HEK293T (cell line): ENCODE measurements around the gene RNF144B.

ENCODE experiments used
- CTCF ChIA-PET: fragments of 350-600 bp; formaldehyde crosslinking; extraction: SDS; loops from one replicate; lab custom pipeline; 2021; ENCODE audit warnings: antibody characterized with exemption, inconsistent platforms; lab: Yijun Ruan, JAX
- POLR2A ChIA-PET: fragments of 350-600 bp; formaldehyde crosslinking; extraction: SDS; loops from one replicate; lab custom pipeline; 2020; ENCODE audit warnings: antibody characterized with exemption, inconsistent platforms; lab: Yijun Ruan, JAX
- DNase-seq: peaks from one replicate; pipeline ENCODE4 v3.0.0; 2012; ENCODE audit warnings: mixed read lengths; ENCODE audit errors: extremely low spot score
- ARNT ChIP-seq: fragments of 450-650 bp; IDR thresholded peaks from 2 replicates; pipeline ENCODE4 v1.6.1; 2017; ENCODE audit warnings: mild to moderate bottlenecking
- BHLHE40 ChIP-seq: fragments of 450-650 bp; IDR thresholded peaks from 2 replicates; pipeline ENCODE4 v1.6.1; 2016; ENCODE audit warnings: mild to moderate bottlenecking, moderate library complexity, borderline replicate concordance
- CTBP1 ChIP-seq: fragments of 450-650 bp; IDR thresholded peaks from 2 replicates; pipeline ENCODE4 v1.6.1; 2016; ENCODE audit warnings: borderline replicate concordance
- ELF4 ChIP-seq: fragments of 450-650 bp; IDR thresholded peaks from 2 replicates; pipeline ENCODE4 v1.6.1; 2017; ENCODE audit warnings: antibody characterized with exemption
- FOXM1 ChIP-seq: fragments of 450-650 bp; IDR thresholded peaks from 2 replicates; pipeline ENCODE4 v1.6.1; 2017; ENCODE audit warnings: mild to moderate bottlenecking, borderline replicate concordance
- HDGF ChIP-seq: fragments of 450-650 bp; IDR thresholded peaks from 2 replicates; pipeline ENCODE4 v1.6.1; 2017; ENCODE audit warnings: antibody characterized with exemption, borderline replicate concordance
- L3MBTL2 ChIP-seq: fragments of 450-650 bp; conservative IDR thresholded peaks from 2 replicates; pipeline ENCODE4 v1.6.1; 2016; ENCODE audit warnings: mild to moderate bottlenecking
- LEF1 ChIP-seq: fragments of 450-650 bp; IDR thresholded peaks from 2 replicates; pipeline ENCODE4 v1.6.1; 2017; ENCODE audit warnings: mild to moderate bottlenecking, borderline replicate concordance
- NFRKB ChIP-seq: fragments of 450-650 bp; IDR thresholded peaks from 2 replicates; pipeline ENCODE4 v1.6.1; 2016; ENCODE audit warnings: mild to moderate bottlenecking, moderate library complexity
- PKNOX1 ChIP-seq: fragments of 450-650 bp; IDR thresholded peaks from 2 replicates; pipeline ENCODE4 v1.6.1; 2016
- SP1 ChIP-seq: fragments of 450-650 bp; IDR thresholded peaks from 2 replicates; pipeline ENCODE4 v1.6.1; 2017
- SUZ12 ChIP-seq: fragments of 450-650 bp; IDR thresholded peaks from 2 replicates; pipeline ENCODE4 v1.6.1; 2016; ENCODE audit warnings: mild to moderate bottlenecking
- ZNF384 ChIP-seq: fragments of 450-650 bp; IDR thresholded peaks from 2 replicates; pipeline ENCODE4 v1.6.1; 2016

RNF144B gene

GRCh38 chr6:18514180-18514579, 127.0 kb downstream of the RNF144B start:
- DNase-seq, result no peak
- CTCF ChIA-PET, result interaction anchor here (1.8 kb wide), 1 partner anchor 14 kb away, joined by 7 read pairs; no protein-coding TSS in a partner anchor
- TF ChIP-seq ARNT, result no peak
- TF ChIP-seq HDGF, result no peak
- TF ChIP-seq ZNF384, result no peak
- no peak for TF ChIP-seq ELF4
- no peak for TF ChIP-seq L3MBTL2
- no peak for TF ChIP-seq LEF1
- TF ChIP-seq CTBP1, result no peak
- no peak for TF ChIP-seq SUZ12
- no peak for TF ChIP-seq PKNOX1
- no peak for TF ChIP-seq BHLHE40
- TF ChIP-seq NFRKB, result no peak
- TF ChIP-seq FOXM1, result no peak
- POLR2A ChIA-PET, result no interaction called here

- ChIA-PET POLR2A (no interaction called here), CTCF (no interaction called here)
- no peak for DNase-seq
- TF ChIP-seq SUZ12 (no peak), NFRKB (no peak), L3MBTL2 (no peak), ZNF384 (no peak), ELF4 (no peak), SP1 (no peak), LEF1 (no peak)
These were observed 128.6 kb downstream of the RNF144B start for GRCh38 chr6:18515767-18516166.
